HG03354 (cell line): Measurements from ENCODE around the gene PRR5.

ENCODE experiments used
- ATAC-seq: cut with Tn5 transposase; IDR thresholded peaks from one replicate; pipeline ENCODE4 v1.9.1; 2021; ENCODE audit warnings: mild to moderate bottlenecking; ENCODE audit not compliant: unreplicated experiment, poor library complexity, severe bottlenecking

Gene PRR5

DNA sequence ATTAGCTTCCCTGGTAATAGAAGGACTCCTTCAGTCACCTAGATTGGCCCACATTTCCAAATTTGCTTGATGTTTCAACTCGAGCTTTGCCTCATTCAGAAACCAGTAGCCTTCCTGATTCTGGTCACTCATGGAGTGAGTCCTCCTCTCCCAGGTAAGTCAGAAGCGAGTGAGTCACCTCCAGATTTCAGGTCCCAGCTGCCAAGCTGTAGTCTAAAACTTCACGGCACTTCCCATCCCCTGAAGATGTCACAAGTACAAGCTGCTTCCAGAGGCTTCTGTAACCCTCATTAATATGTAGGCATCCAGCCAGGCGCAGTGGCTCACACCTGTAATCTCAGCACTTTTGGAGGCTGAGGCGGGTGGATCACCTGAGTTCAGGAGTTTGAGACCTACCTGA, 73.9 kb downstream of the PRR5 start:
- ATAC-seq = no peak

DNA sequence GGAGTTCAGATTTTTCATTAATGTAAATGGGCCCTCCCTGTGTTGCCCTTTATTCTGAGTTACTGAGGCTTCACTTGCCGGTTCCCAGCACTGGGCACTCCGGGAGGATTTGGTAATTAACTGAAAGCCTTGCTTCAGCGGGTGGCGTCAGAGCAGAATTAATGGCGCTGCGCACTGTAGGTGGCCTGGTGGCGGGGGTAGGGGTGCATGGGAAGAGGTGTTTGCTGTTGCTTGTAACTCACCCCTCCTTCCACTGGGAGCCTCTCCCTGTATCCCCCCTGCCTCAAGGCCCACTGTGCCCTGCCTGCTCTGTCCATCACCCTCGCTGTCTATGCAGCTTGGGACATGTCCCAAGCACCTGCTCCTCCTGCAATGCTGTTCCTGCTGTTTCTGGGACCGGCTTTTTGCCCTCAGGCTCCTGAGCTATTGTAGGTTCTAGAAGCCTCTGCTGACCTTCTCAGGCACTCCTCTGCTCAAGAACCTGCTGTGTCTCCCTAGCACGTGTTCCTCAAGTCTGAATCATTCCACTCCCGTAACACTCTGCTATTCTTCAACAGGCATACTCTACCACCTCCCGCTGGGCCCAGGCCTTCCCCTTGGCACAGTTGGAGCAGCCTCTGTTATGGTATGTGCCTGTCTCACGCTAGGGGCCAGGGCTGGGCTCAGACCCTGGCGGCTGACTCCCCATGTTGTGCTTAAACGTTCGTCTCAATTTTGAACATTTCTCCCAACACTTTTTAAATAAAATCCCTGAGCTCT, 74.8 kb downstream of the PRR5 start:
- no peak for ATAC-seq

GRCh38 chr22:44777364-44777755, 75.4 kb downstream of the PRR5 start:
- no peak for ATAC-seq

- no peak for ATAC-seq
Observed at GRCh38 chr22:44780876-44781449, 79.0 kb downstream of the PRR5 start.

GRCh38 chr22:44782363-44782963, 80.5 kb downstream of the PRR5 start:
- no peak for ATAC-seq

GRCh38 chr22:44783091-44783490, 81.1 kb downstream of the PRR5 start:
- ATAC-seq = no peak

DNA sequence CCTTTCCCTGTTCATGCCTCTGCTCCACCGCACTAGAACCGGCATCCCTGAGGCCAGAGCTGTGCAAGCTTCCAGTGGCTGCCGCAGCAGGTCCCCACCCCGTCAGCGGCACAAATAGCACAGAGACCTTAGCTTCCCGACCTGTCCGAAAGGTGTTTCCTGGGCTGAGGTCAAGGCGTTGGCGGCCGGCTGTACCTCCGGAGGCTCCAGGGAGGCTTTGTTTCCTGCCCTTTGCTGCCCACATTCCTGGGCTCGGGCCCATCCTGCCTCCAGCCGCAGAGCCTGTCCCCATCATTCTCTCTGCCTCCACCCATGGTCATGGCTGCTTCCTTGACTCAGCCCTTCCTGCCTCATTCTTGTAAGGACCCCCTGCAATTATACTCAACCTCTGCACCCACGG, 81.6 kb downstream of the PRR5 start:
- ATAC-seq = no peak

GRCh38 chr22:44786136-44786535, 84.1 kb downstream of the PRR5 start:
- no peak for ATAC-seq

DNA sequence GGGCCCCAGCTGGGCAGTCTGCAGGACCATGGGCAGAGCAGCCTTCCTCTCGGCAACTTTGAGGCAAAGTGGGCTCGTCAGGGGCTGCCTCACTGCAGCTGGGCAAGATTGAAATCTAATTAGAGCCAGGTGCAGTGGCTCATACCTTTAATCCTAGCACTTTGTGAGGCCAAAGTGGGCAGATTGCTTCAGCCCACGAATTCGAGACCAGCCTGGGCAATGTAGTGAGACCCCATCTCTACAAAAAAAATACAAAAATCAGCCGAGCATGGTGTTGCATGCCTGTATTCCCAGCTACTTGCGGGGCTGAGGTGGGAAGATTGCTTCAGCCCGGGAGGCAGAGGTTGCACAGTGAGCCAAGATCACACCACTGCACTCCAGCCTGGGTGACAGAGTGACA, 84.6 kb downstream of the PRR5 start:
- no peak for ATAC-seq
